Cardiac fibroblast (primary cell): Measurements from ENCODE around the gene RNF213.

Experiments
- DNase-seq, 2 donors: peaks; one replicate each; pipeline versions ENCODE4 v3.0.0 to v3.0.0-alpha.2; 2010; ENCODE audit warnings: low read depth in 2 of 2
- H3K4me3 ChIP-seq, 2 donors: replicated peaks in 1 of 2; 1 replicate in 1 of 2; 2 replicates in 1 of 2; pipeline ENCODE4 v1.5.1; 2011; ENCODE audit warnings: low read depth in 2 of 2, low read length in 2 of 2, mild to moderate bottlenecking in 2 of 2, moderate library complexity in 1 of 2
- TF ChIP-seq, protein P1 (sequence below): IDR thresholded peaks from one replicate; pipeline ENCODE4 v1.5.1; 2011; ENCODE audit warnings: low read depth, mild to moderate bottlenecking, low read length, inconsistent platforms

RNF213 gene

DNA sequence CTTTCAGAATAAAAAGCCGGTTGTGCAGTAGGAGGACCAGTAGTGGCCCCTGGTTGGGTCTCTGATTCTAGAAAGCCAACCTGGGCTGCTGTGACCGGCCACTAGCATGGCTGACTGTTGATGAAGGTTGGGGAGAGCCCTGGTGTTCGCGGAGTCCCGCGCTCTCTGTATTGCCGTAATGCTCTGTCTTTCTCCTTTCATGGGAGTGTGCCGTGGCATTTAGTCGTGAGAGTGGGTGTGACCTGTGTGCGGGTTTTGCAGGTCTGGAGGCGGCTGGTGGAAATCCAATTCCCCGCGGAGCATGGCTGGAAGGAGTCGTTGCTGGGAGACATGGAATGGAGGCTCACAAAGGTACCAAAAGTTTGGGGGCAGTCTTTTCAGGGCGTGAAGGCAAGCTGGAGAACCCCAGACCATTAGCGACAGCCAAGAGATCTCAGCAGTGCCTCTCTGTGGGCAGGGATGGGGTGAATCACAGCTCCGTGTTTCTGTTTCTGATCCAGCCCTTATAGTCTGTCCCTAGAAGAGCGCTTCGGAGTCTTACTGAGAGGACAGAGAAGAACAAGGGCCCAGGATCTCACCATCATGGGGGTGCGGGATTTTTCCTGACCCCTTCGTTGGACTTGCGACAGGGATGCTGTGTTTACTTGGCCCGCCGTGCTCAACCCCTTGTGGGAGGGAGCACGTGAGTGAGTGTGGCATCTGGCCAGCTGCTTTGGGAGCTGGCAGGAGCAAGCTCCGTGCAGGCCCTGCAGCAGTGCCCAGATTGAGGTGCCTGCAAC lies 56.5 kb downstream of the RNF213 start:
- no peak overlapping the region for H3K4me3 ChIP-seq
- TF ChIP-seq, protein P1, sequence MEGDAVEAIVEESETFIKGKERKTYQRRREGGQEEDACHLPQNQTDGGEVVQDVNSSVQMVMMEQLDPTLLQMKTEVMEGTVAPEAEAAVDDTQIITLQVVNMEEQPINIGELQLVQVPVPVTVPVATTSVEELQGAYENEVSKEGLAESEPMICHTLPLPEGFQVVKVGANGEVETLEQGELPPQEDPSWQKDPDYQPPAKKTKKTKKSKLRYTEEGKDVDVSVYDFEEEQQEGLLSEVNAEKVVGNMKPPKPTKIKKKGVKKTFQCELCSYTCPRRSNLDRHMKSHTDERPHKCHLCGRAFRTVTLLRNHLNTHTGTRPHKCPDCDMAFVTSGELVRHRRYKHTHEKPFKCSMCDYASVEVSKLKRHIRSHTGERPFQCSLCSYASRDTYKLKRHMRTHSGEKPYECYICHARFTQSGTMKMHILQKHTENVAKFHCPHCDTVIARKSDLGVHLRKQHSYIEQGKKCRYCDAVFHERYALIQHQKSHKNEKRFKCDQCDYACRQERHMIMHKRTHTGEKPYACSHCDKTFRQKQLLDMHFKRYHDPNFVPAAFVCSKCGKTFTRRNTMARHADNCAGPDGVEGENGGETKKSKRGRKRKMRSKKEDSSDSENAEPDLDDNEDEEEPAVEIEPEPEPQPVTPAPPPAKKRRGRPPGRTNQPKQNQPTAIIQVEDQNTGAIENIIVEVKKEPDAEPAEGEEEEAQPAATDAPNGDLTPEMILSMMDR: no peak
- peak in 1 of 2 donors; percentile 10 for DNase-seq

DNA sequence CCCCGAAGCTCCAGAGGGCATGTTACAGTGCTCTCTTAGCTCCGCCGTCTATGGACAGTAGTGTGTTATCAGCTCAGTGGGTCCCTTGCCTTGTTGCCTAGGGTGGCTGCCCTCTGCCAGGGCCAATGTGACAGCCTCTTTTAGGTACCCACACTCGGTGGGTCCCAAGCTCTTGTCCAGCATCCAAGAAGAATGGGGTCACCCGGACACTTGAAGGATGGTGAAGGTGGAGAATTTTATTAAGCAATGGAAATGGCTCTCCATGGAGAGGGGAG lies 57.0 kb downstream of the RNF213 start:
- no peak overlapping the region for H3K4me3 ChIP-seq
- TF ChIP-seq, protein P1: no peak
- no peak for DNase-seq

DNA sequence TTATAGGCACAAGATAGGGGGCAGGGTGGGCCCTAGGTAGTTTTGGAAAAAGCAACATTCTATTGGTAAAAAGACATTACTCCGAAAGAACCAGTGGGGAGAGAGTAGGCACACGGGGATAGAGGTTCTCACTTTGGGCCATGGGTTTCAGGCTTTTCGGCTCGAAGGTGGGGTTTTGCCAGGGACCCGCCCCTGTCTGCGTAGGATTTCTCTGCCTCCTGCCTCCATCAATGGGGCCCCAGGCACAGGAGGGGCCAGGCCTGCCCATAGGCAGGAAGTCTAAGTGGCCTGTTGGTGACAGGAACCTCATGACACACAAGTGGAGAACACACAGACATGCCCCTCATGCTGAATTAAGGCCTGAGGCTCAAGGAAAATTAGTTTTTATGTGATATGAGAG lies 57.5 kb downstream of the RNF213 start:
- no peak for DNase-seq
- TF ChIP-seq, protein P1: no peak
- no peak overlapping the region for H3K4me3 ChIP-seq

DNA sequence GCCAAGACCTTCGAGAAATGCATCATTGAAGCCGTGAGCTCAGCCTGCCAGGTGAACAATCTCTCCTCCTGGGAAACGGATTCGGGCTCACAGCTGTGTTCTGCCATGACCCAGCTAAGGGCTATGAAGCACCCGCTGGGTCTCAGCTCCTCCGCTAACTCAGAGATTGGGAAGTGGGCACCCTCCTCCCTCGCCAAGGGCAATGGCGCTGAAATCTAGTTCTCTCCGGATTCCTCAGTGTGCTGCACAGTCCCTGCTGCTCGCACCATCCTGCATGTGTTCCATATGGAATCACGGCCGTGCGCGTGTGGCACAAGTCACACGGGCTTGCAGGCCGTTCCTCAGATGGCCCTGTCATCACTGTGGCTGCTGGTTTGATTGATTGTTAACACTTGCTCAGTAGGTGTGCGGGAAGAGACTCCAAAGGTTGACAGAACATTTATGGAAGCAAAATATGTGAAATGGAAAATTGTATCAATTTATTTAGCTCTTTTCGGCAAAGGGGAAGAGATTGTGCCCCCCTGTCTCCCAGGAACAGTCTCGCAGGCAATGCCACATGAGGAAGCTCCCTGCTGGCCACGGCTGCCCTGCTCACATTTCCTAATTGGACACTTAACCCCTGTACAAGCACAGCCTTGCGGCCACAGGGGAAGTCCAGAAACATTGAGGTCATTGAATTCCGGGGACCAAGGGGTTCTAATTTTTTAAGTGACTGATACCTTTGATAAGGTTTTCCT lies 58.8 kb downstream of the RNF213 start:
- no peak overlapping the region for H3K4me3 ChIP-seq
- TF ChIP-seq, protein P1: no peak
- DNase-seq: no peak

DNA sequence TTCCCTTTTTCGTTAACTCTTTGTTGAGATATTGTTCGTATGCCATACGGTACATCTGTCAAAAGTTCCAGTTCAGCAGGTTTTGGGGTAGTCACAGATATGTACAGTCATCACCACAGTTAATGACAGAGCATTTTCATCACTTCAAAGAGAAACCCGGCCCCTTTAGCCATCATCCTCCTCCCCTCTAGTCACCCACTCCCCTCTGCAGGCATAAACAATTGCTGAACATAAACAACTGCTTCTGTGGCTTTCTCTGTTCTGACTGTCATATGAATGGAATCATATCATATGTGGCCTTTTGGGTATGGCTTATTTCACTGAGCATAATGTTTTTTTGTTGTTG lies 59.3 kb downstream of the RNF213 start:
- DNase-seq: no peak
- TF ChIP-seq, protein P1: no peak
- H3K4me3 ChIP-seq: no peak overlapping the region

DNA sequence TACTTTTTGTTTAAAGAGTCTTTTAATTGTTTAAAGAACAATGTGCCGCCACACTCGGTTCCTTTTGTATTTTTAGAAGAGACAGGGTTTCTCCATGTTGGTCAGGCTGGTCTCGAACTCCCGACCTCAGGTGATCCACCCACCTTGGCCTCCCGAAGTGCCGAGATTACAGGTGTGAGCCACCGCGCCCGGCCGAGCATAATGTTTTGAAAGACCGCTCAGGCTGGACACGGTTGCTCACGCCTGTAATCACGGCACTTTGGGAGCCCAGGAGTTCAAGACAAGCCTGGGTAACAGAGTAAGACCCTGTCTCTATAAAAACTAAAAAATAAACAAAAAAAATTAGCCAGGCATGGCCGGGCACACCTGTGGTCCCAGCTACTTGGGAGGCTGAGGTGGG lies 59.8 kb downstream of the RNF213 start:
- TF ChIP-seq, protein P1: no peak
- H3K4me3 ChIP-seq: no peak overlapping the region
- no peak for DNase-seq
